GM18858 (cell line): ENCODE data around the gene GTF2F2.

Experiments used
- ATAC-seq: cut with Tn5 transposase; IDR thresholded peaks from one replicate; pipeline ENCODE4 v1.9.1; 2021; ENCODE audit not compliant: unreplicated experiment

GTF2F2 gene

DNA sequence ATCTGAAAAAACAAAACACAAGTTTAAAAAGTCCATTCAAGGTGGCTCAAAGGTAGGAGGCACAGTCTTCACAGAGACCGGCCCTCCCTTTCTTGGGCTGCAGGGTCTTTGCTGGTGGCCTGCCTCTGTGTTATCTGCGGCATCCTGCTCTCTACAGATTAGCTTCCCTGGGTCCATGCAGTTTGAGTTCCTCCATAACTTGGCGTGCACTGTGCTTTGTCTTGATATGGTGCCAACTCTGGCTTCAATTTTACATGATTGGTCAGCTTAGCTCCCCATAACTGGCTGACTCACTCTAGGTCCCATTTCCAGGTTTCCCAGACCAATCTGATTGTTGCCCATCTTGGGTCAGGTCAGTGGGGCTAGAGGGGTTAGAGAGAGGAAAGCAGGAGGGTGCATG is 178.9 kb downstream of the GTF2F2 start:
- no peak for ATAC-seq

DNA sequence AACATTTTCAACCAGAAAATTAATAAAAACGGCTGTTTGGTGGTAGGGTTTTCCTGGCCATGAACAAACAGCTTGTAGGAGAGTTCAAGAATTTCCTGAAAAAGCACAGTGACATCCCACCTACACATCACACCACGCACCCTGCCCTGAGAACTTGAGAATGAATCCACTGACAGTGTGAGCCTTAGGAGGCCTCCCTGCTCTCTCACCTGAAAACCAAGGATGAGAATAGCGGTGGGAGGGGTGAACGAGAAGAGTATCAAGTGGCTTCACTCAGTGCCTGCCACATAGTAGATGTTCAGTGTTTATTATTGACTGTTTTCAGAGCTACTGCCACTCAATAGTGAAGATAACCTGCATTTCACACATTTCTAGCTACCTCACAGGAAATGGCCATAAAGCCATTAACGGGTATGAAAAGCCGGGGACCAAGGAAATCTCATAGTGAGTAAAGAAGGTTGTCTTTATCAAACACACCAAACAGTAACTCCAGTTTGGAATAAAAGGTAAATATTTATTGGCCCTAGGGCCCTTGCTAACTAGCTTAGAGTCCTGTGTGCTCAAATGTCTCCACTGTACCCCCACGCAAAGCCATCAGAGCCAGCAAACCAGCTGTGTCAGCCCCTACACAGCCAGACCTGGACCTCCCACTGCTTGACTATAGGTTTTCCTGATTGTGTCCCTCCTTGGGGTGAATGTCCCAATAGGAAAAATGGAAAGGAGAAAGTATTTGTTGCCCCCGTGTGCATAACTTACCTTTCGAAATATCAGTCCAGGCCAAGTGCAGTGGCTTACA is 180.1 kb downstream of the GTF2F2 start:
- no peak for ATAC-seq

DNA sequence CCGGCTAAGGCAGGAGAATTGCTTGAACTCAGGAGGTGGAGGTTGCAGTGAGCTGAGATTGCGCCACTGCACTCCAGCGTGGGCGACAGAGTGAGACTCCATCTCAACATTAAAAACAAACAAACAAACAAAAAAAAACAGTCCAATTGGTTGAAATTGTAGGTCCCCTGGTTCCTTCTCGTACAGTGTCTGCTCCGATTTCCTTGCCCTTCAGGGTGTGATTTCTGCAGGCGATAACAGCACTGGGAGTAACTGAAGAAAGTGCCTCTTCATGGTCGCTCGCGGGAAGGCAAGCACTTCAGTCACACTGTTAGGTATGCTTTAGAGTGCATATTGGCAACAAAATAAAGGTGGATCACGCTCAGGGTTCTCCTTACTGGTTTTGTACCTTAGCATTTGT is 181.0 kb downstream of the GTF2F2 start:
- no peak for ATAC-seq

DNA sequence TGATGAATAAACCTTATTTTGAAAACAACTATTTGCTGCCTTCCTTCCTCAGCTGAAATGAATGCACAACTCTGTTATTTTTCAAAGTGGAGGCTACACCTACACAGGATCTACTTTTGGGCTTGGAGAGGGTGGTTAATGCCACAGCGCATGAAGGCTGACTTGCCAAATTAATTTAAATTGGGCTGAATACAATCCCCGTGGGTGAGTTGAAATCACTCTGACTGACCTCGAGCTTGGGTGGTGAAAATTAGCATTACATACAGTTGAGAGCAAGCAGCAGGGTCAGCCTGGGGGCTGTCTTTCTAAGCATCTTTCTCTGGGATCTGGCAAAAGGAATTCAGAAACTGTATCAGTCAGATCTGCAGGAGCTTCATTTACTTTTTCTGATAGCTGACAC is 182.2 kb downstream of the GTF2F2 start:
- ATAC-seq = no peak

DNA sequence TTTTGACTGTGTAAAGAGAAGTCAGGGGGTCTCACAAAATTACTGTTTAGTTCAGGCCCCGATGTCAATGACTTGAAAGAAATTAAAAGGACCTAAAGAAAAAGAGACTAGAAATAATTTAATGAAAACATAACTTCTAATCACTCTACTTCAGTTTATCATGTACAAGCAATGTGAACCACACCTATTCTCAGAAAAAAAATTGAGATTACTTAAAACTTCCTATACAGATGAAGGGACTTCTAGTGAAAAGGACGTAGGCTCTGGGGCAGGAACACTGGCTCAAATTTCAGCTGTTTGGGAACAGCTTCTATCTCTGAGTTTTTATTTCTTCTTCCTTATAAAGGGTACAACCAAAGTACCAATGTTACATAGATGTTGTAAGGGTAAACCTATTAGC is 182.7 kb downstream of the GTF2F2 start:
- ATAC-seq = no peak

DNA sequence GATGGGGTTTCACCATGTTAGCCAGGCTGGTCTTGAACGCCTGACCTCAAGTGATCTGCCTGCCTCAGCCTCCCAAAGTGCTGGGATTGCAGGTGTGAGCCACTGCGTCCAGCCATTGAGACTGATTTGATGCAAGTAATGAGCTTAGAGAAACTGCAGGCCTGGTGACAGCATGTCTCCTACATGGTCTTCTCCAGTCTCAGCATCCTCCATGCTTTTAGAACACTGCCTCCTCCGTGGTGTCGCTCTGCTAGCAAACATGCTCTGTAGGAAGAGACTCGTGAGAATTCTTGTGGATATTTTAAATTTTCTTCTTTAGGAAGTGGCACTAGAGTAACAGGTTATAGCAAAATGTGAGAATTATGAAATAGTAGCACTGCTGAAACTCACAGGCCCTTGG is 183.6 kb downstream of the GTF2F2 start:
- ATAC-seq = no peak

DNA sequence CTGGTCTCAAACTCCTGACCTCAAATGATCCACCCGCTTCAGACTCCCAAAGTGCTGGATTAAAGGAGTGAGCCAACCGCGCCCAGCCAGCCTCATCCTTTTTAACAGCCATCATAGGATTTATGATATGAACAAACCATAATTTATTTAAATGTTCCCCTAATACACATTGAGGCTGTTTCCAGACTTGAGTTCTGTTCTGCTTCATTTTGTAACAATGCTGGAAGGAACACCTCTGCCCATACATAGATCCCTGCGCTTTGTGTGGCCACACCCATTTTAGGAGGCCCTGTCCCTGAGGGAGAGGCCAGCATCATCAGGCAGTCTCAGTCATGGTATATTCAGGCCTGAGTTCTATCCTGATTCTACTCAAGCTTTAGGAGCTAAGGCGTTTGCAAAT is 184.8 kb downstream of the GTF2F2 start:
- no peak for ATAC-seq

DNA sequence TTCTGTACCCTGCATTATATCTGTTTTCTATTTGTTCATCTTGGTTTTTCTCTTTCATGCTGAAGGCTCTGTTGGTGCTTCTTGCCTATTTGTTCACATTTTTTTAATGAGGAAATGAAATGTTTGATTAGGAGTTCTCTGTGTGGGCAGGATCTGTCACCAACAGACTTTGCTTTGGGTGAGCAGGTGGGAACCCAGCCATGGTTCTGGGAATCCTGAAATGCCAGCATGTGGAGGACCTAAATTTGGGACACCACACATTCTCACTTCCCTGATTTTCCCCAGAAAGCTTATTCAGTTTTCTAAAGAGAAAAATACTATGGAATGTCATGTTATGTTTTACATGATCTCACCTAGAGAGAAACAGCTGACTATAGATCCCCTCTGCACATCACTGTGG is 186.7 kb downstream of the GTF2F2 start:
- no peak for ATAC-seq

DNA sequence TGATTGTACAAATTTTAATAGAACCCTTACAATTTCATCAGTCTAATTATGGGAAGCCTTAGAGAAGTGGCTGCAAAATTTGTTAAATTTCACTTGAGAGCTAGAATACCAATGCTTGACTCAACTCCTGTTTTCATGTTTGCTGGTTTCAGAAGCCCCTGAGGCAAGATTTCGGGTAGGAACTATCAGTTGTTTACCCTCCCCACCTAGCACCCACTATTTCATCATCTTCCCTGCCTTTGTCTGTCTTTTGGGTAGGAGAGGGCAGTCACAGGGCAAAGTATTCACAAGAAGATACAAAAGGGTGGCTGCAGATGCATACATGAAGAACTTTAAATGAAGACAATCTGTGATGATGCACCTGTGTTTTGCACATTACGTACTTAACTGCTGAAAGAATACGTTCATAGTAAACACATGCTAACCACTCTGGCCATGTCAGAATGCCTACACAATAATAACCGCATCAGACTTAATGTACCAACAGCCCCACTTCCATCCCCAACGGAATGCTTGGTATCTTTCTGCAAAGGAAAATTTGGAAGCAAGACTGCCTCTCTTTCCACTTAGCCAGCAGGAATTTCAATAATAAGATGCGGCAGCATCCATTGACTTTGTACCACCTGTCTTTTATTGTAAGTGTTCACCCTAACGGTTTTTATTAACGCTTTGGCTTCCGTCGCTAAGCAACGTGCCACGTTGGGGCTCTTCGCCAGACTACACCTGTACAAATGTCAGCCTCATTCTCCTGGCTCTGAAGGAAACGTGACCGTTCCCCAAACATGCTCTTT is 190.2 kb downstream of the GTF2F2 start:
- no peak for ATAC-seq

DNA sequence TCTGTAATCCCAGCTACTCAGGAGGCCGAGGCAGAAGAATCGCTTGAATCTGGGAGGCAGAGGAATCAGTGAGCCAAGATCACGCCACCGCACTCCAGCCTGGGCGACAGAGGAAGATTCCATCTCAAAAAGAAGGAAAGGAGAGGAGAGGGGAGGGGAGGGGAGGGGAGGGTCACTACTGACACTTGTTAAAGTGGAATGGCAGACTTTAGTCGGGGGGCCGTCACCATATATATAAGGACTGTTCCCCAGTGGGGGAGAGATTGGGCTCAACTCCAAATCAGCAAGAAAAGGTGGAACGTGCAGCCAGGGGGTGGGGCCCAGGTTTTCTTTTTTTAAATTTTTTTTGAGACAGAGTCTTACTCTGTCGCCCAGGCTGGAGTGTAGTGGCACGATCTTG is 194.5 kb downstream of the GTF2F2 start:
- ATAC-seq = no peak

DNA sequence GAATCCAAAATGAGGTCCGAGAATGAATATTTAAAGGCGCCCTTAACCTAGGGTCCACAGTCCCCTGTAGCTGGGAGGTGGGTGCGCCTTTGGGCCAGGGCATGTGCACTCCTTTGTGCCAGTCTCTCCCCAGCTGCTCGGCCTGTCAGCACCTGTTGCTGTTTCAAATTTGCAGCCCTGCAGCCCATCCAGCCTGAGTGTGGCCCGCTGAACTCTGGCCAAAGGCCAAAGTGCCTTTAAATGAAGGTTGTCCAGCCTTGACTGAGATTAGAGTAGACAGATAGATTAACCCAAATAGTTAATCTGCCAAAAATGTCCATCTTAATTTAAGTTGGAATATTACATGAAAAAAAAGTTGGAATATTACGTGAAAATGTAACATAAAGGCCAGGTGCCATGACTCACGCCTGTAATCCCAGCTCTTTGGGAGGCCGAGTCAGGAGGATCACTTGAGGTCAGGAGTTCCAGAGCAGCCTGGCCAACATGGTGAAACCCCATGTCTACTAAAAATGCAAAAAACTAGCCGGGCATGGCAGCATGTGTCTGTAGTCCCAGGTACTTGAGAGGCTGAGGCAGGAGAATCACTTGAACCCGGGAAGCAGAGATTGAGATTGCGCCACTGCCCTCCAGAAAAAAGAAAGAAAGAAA is 195.3 kb downstream of the GTF2F2 start:
- ATAC-seq = no peak

DNA sequence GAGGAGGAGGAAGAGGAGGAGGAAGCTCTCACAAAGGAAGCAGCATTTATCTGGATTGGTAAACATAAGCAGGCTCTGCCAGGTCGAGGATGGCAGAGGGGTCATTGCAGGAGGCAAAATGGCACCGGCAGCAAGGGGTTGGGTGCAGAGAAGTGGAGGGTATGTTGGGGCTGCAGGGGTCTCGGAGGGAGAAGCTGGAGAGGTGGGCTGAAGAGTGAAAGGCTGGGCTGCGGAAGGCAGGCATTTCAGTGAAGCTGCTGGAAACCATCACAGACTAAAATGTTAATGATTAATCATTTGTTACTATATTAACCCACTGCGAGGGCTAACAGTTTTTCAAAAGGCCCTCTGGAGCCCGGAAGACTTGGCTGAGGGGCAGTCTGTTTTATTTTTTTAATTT is 196.0 kb downstream of the GTF2F2 start:
- ATAC-seq = no peak

DNA sequence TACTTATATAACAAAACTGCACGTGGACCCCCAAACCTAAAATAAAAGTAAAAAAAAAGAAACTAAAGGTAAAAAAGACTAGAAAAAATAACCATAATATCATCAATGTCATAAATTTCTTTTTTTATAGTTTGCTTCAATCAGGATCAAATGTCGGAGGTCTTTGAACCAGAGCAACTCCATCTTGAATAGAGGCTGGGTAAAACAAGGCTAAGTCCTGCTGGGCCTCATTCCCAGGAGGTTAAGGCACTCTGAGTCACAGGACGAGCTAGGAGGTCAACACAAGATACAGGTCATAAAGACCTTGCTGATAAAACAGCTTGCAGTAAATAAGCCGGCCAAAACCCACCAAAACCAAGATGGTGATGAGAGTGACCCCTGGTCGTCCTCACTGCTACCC is 196.7 kb downstream of the GTF2F2 start:
- ATAC-seq = no peak

DNA sequence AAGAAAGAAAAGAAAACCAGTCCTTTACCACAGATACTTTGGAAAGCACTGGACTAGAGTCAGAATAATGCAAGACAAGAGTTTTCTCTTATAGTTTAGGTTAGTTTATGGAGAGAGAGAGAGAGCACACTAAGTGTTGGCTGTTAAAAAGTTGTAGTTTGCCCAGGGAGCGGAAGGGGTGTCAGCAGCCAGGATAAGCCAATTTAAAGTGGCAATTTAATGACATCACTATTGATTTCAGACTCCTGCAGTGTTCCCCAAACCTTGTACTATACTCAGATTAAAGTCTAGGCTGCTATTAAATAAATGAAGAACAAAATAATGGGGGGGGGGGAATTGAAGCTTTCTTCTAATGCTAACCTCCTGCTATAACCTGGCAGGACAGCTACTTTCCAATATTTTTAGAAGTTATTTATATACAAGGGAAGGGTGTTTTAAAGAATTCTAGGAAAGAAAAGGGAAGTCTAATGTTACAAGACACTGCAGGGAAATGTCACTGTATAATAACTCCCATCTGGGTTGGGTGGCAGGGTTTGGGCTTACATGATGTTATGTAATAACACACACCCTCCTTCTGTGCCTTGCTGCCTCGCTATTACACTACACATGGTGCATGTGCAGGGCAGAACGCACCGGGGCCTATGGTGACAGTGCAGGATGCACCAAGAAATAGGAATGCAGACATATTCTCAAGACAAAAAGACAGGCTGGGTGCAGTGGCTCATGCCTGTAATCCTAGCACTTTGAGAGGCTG is 200.7 kb downstream of the GTF2F2 start:
- no peak for ATAC-seq

DNA sequence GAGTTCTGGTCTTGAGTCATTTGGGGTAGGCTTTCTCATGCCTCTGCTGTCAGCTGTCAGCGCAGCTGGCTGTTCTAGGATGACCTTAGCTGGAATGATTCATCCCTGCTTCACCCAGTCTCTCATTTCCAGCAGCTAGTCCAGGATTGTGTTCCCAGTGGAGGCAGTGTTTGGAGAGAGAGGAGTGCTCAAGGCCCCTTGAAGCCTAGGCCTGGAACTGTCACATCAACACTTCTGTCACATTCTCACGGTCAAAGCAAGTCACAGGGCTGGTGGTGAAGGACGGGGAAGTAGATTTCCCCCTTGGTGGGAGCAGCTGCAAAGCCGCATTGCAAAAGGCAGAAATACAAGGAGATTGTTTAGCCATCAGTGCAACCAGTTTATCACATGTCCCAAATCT is 205.5 kb downstream of the GTF2F2 start:
- ATAC-seq = no peak

DNA sequence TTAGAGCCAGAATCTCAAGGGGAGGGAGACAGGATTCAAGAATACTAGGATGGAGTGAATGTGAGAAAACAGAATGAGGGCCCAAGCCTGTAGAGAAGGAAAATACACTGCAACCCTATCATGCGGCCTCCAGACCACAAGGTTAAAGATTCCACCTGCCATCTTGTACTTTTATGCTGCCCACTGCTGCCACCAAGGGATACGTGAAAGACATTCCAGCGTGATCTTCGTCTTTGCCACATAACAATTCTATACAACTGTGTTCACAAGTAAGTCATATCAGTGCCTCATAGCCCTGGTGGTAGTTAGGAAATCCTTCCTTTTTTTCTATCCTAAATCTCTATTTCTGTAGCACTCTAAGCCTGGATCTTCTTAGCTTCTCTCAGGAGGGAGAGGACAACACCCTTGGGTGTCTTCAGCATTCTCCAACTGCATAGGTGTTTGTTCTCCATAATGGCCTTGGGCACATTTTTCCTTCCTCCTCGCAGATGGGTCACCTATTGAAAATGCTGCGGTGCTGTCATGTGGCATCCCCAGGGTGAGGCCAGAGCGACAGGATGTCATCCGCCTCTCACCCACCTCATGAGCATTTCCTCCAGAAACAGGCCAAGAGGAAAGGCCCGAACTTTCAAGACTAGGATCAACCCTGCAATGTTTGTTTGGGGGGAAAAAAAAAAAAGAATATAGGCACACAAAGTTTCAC is 207.1 kb downstream of the GTF2F2 start:
- ATAC-seq = no peak

DNA sequence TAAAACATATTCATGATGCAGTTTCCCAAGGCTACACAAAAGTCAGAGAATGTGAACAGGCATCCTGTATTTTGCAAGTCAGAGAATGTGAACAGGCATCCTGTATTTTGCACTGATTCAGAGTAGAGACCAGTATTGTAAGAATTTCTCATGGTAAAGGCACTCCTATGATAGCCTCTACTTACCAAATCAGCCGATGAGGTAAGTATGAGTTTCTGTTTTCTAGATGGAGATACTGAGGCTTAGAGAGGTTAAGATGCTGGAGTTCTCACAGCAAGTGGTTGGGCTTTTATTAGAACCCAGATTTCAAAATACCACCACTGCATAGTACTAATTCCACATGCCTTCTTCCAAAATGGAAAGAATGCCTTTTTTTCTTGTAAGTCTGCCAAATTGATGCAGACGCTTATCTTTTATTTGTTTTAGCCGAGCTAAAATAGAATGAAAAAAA is 208.4 kb downstream of the GTF2F2 start:
- ATAC-seq = no peak

DNA sequence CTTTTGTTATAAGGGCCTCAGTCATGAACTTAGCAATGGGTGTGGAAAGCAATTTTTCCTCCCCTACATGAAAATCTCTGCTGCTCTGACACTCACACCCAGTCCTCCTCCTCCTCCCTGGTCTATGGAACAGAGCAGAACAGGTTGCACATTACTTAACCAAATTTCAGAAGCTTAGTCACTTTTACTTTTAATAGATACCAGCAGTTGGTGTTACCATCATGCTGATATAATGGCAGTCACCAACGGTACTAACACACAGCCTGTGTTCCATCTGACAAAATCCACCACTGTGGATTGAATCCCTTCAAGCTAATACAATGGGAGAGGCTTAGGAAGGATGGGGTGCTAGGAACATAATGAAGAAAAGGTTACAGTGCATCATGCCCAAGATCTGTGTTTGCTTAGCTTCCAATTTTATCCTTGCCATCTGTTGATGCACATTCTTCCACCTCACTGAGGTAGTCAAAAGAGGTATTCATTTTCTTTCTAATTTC is 210.9 kb downstream of the GTF2F2 start:
- ATAC-seq = no peak

DNA sequence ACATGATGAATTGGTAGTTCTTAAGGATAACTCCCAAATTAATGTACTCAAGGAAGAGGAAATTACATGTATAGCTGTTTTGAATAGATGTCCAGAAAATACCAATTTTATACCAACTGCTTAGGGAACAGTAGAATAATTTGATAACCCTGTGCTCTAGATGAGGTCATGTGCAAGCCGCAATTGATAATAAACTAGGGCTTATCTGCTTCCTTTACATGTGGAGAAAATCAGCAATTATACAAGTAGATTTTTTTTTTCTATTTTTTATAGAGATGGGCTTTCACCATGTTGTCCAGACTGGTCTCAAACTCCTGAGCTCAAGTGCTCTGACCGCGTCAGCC is 211.4 kb downstream of the GTF2F2 start:
- no peak for ATAC-seq

DNA sequence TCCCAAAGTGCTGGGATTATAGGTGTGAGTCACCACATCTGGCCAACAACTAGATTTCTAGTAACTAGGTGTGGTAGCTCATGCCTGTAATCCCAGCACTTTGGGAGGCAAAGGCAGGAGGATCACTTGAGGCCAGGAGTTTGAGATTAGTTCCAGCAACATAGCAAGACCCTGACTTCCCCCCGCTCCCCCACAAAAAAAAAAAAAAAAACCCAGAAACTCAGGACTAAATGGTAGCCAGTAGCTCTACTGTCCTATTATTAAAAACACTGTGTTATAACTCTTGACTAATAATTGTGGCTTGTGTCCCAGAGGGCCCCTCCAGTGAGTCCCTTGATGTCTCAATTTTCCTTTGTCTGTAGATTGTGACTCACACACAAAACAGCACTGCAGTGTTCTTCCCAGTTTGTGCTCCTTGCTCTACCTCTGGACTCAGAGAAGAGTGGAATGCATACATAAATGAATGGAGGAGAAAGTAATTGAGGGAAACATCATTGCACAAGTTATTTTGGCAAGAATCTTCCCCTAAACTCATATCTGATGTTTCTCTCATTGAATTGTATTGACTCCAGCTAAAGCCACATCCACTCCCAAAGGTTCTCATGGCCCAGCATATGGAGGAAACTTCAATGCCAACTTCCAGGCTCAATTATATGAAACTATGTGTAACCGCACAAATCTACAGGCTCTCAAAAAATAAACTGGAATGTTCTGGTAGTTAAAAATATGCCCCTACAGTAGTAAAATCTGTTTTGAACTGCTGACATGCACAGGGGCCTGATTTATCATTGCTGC is 211.9 kb downstream of the GTF2F2 start:
- no peak for ATAC-seq
